ENCODE measurements around the gene DOCK1.

Gene DOCK1

GRCh38 chr10:127039435-127039834 lies 134.2 kb downstream of the DOCK1 start:
- no peak for DNase-seq (ENCODE audit: low spot score)

DNA sequence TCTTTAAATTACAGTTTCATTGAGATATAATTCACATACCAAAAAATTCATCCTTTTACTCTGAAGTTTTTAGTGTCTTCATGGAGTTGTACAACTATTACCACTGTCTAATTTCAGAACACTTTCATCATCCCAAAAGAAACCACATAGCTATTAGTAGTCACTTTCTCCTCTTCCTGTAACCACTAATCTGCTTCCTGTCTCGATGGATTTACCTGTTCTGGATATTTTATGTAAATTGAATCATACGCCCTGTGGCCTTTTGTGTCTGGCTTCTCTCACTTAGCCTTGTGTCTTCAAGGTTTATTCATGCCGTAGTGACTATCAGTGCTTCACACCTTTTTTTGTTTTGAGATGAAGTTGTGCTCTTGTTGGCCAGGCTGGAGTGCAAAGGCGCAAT lies 135.5 kb downstream of the DOCK1 start:
- DNase-seq (ENCODE audit: low spot score): no peak

GRCh38 chr10:127041552-127041951 lies 136.3 kb downstream of the DOCK1 start:
- no peak for DNase-seq (ENCODE audit: low spot score)

DNA sequence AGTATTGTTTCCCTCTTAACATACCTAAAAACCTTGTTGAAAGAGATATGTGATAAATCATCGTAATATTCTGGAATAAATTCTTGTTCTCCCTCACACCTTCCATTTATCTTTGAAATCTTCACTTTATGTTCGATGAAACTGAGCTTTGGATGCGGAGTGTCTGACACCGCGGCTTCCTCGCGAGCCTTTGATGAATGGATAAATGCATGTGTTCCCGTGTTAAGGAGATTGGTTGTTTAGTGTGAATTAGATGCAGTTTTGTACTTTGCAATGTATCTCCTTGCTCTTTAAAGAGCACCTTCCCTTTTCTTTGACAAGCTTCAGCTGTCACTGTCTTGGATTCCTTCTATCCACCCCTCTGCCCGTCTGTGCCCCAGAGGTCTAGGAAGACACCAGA lies 138.1 kb downstream of the DOCK1 start:
- no peak for DNase-seq (ENCODE audit: low spot score)

DNA sequence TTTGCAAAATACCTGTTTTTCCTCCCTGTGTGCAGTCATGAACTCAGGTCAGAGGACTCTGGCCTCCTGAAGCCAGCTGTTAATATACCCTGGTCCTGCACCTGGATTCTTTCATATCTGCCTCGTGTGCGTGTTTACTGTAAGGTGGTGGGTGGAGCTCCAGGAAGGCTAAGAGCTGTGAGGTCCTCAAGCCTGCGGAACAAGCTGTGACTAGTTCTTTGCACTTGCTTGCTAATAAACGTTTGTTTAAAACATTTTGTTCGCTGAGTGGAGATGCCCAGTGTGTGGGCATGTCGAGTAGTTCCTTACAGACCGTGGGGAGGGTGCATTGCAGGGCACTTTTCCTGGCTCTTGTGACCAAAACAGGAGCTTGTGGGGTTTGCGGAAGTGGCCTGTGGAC lies 139.0 kb downstream of the DOCK1 start:
- no peak for DNase-seq (ENCODE audit: low spot score)

- DNase-seq (ENCODE audit: low spot score): no peak
These were observed 142.0 kb downstream of the DOCK1 start for GRCh38 chr10:127046975-127047877.

- no peak for DNase-seq (ENCODE audit: low spot score)
These were observed 142.6 kb downstream of the DOCK1 start for GRCh38 chr10:127047878-127048238.

DNA sequence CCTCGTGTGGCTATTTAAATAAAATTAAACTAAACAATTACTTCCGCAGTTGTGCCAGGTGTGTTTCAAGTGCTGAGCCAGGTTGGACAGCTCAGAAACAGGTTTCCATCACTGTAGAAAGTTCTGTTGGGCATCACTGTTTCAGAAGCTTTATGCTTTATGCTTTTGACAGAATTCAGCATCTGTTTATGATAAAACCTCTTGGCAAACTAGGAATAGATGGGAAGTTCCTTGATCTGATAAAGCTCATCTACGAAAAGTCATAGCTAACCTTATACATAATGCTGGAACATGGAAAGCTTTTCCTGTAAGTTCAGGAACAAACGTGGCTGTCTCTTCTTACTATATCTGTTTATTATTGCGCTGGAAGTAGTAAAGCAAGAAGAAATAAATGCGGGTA lies 143.4 kb downstream of the DOCK1 start:
- no peak for DNase-seq (ENCODE audit: low spot score)

DNA sequence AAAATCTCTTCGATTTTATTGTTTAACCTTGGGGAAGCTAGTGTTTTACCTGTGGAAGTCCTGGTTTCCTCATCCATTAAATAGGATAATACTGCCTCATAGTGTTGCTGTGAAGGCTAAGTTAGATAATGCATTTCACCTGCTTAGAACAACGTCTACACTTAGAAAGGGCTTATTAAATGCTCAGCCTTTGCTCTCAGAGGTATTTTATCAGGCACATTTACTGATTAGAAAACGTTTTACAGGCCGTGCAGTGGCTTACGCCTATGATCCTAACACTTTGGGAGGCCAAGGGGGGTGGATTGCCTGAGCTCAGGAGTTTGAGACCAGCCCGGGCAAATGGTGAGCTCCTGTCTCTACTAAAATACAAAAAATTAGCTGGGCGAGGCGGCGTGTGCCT lies 146.8 kb downstream of the DOCK1 start:
- no peak for DNase-seq (ENCODE audit: low spot score)

- no peak for DNase-seq (ENCODE audit: low spot score)
These were observed 150.0 kb downstream of the DOCK1 start for GRCh38 chr10:127055263-127055662.

- DNase-seq (ENCODE audit: low spot score): no peak
These were observed 154.1 kb downstream of the DOCK1 start for GRCh38 chr10:127059314-127059713.

GRCh38 chr10:127063762-127064161 lies 158.5 kb downstream of the DOCK1 start:
- no peak for DNase-seq (ENCODE audit: low spot score)

GRCh38 chr10:127064474-127064873 lies 159.2 kb downstream of the DOCK1 start:
- DNase-seq (ENCODE audit: low spot score): no peak

DNA sequence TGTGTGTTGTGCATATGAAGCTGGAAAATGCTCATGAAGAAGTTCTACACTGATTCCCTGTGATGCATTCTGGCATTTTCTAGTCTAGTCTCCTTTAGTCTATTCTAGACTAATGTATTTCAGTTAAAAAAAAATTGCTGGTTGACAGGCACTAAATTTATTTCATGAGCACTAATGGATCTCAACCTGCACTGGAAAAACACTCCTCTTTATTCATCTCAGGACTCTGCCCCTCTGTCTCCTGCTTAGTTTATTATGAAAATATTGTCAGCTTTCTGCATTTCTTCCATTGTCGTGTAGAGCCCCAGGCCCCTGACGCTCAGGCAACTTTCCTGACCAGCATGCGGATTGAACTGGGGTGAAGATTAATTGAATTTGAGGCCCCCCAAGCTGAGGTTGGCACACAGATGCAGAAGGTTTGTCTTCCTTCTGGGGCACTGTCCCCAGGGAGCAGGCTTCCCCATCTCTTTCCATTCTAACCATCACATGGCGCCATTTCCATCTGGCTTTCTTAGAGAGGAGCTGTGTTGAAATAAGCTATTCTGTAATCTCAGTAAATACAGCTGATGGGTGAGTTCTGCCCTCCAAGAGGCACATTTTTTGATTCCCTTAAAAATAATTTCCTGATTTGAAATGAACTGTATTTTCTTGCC lies 162.4 kb downstream of the DOCK1 start:
- no peak for DNase-seq (ENCODE audit: low spot score)

GRCh38 chr10:127068485-127068884 lies 163.3 kb downstream of the DOCK1 start:
- DNase-seq (ENCODE audit: low spot score): no peak

- no peak for DNase-seq (ENCODE audit: low spot score)
These were observed 164.2 kb downstream of the DOCK1 start for GRCh38 chr10:127069436-127069835.

GRCh38 chr10:127071126-127071525 lies 165.9 kb downstream of the DOCK1 start:
- DNase-seq (ENCODE audit: low spot score): no peak

GRCh38 chr10:127073666-127074065 lies 168.4 kb downstream of the DOCK1 start:
- no peak for DNase-seq (ENCODE audit: low spot score)

DNA sequence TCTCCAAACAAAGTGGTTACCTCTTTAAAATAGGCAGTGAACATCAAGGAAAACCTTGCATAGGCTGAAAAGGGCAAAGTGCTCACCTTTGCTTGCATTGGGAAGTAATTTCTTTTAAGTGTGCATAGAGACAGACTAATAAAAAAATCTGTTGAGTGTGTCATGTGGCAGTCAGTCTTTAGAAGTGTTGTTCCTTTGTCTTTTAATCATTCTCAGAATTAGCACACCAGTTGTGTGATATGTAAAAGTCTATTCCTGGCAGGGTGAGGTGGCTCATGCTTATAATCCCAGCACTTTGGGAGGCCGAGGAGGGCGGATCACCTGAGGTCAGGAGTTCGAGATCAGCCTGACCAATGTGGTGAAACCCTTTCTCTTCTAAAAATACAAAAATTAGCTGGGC lies 174.2 kb downstream of the DOCK1 start:
- no peak for DNase-seq (ENCODE audit: low spot score)

GRCh38 chr10:127080317-127080716 lies 175.1 kb downstream of the DOCK1 start:
- no peak for DNase-seq (ENCODE audit: low spot score)

DNA sequence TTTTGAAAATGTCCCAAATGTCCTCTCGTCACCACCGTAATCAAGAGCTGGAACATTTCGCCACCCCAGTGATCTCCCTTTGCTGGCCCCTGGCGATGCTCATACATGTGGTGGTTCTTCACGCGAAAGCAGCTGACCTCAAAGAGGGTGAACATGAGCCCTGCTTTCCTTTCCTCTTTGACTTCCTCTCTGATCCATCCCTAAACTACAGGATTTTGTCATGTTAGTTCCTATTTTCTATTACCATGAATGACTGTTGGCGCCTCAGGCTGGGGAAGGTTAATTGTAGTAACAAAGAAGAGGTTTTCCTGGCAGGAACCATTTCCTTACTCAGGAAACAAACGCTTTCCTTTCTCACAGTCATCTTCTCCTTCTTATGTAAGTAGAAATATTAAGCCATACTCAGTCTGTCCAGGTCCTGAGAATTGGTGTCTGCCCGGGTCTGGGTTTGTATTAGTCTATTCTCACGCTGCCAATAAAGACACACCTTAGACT lies 176.7 kb downstream of the DOCK1 start:
- no peak for DNase-seq (ENCODE audit: low spot score)

GRCh38 chr10:127082651-127083050 lies 177.4 kb downstream of the DOCK1 start:
- DNase-seq (ENCODE audit: low spot score): no peak

DNA sequence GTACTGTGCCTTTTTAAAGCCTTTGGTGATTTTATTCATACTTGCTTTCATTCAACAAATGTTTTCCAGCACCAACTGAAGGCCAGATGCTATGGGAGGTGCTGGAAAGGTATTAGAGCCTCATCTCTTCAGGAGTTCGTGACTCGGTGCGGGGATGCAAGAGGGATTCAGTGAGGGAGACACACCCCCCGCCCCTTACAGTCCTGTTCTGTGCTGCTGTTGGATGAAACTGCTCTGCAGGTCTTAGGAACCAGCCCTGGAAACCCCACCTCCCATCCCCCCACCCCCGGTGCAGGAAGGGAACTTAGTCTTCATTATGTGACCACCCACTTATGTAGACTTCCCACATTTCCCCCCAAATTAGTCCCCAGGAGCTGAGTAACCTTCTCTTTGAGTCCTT lies 180.7 kb downstream of the DOCK1 start:
- DNase-seq (ENCODE audit: low spot score): no peak
